ENCODE results near the gene CDK19. TPM values are rescaled to one million over a fixed set of nuclear protein-coding genes. Genes with fewer than 3 reads are reported as not detected.

Gene CDK19
- total RNA-seq, 2 donors from 2014 or later = 16.8 to 20.8 TPM

GRCh38 chr6:110645685-110646418 lies 169.4 kb downstream of the CDK19 start:
- WGBS, 2 experiments (ENCODE audit: insufficient coverage in 1 of 2, insufficient read length in 1 of 2) = 96 to 97% methylated on average over 40 to 62 of the region's 62 CpGs
- Histone ChIP-seq H3K27ac (ENCODE audit: low read depth, low read length) (no peak overlapping the region), H3K4me1 (ENCODE audit: control insufficient read depth, insufficient read depth, low read length) (no peaks in the 10 kb centered on the region), H3K36me3 (ENCODE audit: control insufficient read depth, insufficient read depth, low read length) (no peaks in the 10 kb centered on the region), H3K9ac (ENCODE audit: extremely low read depth, low read length, poor library complexity, severe bottlenecking) (no peak overlapping the region), H3K4me3 (ENCODE audit: low read length) (no peak overlapping the region), H3K9me3 (ENCODE audit: control insufficient read depth, low read length) (no peaks in the 10 kb centered on the region), H3K27me3 (ENCODE audit: control insufficient read depth, insufficient read depth, low read length, poor library complexity, severe bottlenecking) (no peaks in the 10 kb centered on the region)
- H3K27me3 Mint-ChIP-seq (ENCODE audit: insufficient read depth) = peaks cover 3% of the 10 kb centered on the region
- H3K4me1 Mint-ChIP-seq = peaks cover 5% of the 10 kb centered on the region
- H3K4me3 Mint-ChIP-seq = no peak overlapping the region
- H3K36me3 Mint-ChIP-seq (ENCODE audit: low read depth) = peaks cover 27% of the 10 kb centered on the region
- peaks cover 3% of the 10 kb centered on the region for H3K9me3 Mint-ChIP-seq
- TF ChIP-seq, protein P1, sequence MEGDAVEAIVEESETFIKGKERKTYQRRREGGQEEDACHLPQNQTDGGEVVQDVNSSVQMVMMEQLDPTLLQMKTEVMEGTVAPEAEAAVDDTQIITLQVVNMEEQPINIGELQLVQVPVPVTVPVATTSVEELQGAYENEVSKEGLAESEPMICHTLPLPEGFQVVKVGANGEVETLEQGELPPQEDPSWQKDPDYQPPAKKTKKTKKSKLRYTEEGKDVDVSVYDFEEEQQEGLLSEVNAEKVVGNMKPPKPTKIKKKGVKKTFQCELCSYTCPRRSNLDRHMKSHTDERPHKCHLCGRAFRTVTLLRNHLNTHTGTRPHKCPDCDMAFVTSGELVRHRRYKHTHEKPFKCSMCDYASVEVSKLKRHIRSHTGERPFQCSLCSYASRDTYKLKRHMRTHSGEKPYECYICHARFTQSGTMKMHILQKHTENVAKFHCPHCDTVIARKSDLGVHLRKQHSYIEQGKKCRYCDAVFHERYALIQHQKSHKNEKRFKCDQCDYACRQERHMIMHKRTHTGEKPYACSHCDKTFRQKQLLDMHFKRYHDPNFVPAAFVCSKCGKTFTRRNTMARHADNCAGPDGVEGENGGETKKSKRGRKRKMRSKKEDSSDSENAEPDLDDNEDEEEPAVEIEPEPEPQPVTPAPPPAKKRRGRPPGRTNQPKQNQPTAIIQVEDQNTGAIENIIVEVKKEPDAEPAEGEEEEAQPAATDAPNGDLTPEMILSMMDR (conservative IDR thresholded peaks at IDR 0.05) = no peak
- H3K27ac Mint-ChIP-seq = no peak overlapping the region
- DNase-seq = no peak

GRCh38 chr6:110643175-110643574 lies 172.1 kb downstream of the CDK19 start:
- DNase-seq = no peak
- no peak overlapping the region for H3K4me3 Mint-ChIP-seq
- H3K4me3 ChIP-seq (ENCODE audit: low read length) = no peak overlapping the region
- H3K9ac ChIP-seq (ENCODE audit: extremely low read depth, low read length, poor library complexity, severe bottlenecking) = no peak overlapping the region
- H3K36me3 Mint-ChIP-seq (ENCODE audit: low read depth) = peaks cover 29% of the 10 kb centered on the region
- no peaks in the 10 kb centered on the region for H3K4me1 ChIP-seq (ENCODE audit: control insufficient read depth, insufficient read depth, low read length)
- H3K27me3 ChIP-seq (ENCODE audit: control insufficient read depth, insufficient read depth, low read length, poor library complexity, severe bottlenecking) = no peaks in the 10 kb centered on the region
- peaks cover 3% of the 10 kb centered on the region for H3K9me3 Mint-ChIP-seq
- no peaks in the 10 kb centered on the region for H3K36me3 ChIP-seq (ENCODE audit: control insufficient read depth, insufficient read depth, low read length)
- TF ChIP-seq, protein P1 (conservative IDR thresholded peaks at IDR 0.05) = no peak
- H3K27me3 Mint-ChIP-seq (ENCODE audit: insufficient read depth) = peaks cover 3% of the 10 kb centered on the region
- H3K27ac Mint-ChIP-seq = no peak overlapping the region
- no peak overlapping the region for H3K27ac ChIP-seq (ENCODE audit: low read depth, low read length)
- peaks cover 10% of the 10 kb centered on the region for H3K4me1 Mint-ChIP-seq
- 92 to 100% methylated on average over 1 to 2 of the region's 2 CpGs for WGBS, 2 experiments (ENCODE audit: insufficient coverage in 1 of 2, insufficient read length in 1 of 2)
- no peaks in the 10 kb centered on the region for H3K9me3 ChIP-seq (ENCODE audit: control insufficient read depth, low read length)

- Histone ChIP-seq H3K9me3 (ENCODE audit: control insufficient read depth, low read length) (no peaks in the 10 kb centered on the region), H3K36me3 (ENCODE audit: control insufficient read depth, insufficient read depth, low read length) (no peaks in the 10 kb centered on the region), H3K4me1 (ENCODE audit: control insufficient read depth, insufficient read depth, low read length) (no peaks in the 10 kb centered on the region), H3K4me3 (ENCODE audit: low read length) (no peak overlapping the region), H3K9ac (ENCODE audit: extremely low read depth, low read length, poor library complexity, severe bottlenecking) (no peak overlapping the region), H3K27ac (ENCODE audit: low read depth, low read length) (no peak overlapping the region), H3K27me3 (ENCODE audit: control insufficient read depth, insufficient read depth, low read length, poor library complexity, severe bottlenecking) (no peaks in the 10 kb centered on the region)
- Mint-ChIP-seq H3K27ac (no peak overlapping the region), H3K4me3 (no peak overlapping the region), H3K9me3 (peaks cover 3% of the 10 kb centered on the region), H3K27me3 (ENCODE audit: insufficient read depth) (peaks cover 3% of the 10 kb centered on the region), H3K4me1 (peaks cover 13% of the 10 kb centered on the region), H3K36me3 (ENCODE audit: low read depth) (peaks cover 29% of the 10 kb centered on the region)
- TF ChIP-seq, protein P1 (conservative IDR thresholded peaks at IDR 0.05) = no peak
- no peak for DNase-seq
Measured at GRCh38 chr6:110642711-110643110, 172.6 kb downstream of the CDK19 start.
